Progenitor cell of endocrine pancreas (in vitro differentiated cells): ENCODE measurements around the gene LRP1B. TPM values are rescaled to one million over a fixed set of nuclear protein-coding genes. Genes with fewer than 3 reads are reported as not detected.

Experiments used
- DNase-seq: peaks from one replicate; pipeline ENCODE4 v3.0.0; 2021; ENCODE audit warnings: low spot score; ENCODE audit not compliant: unreplicated experiment
- H3K27ac Mint-ChIP-seq: 2 replicates; pipeline ENCODE4 v1.8.0; 2021; ENCODE audit warnings: mild to moderate bottlenecking, moderate library complexity, mixed read lengths
- H3K27me3 Mint-ChIP-seq: 2 replicates; pipeline ENCODE4 v1.8.0; 2021; ENCODE audit warnings: mixed read lengths
- H3K36me3 Mint-ChIP-seq: 2 replicates; pipeline ENCODE4 v1.8.0; 2022; ENCODE audit warnings: mixed read lengths; ENCODE audit not compliant: insufficient read depth
- H3K4me1 Mint-ChIP-seq: 2 replicates; pipeline ENCODE4 v1.8.0; 2021; ENCODE audit warnings: low read depth, mixed read lengths
- H3K4me3 Mint-ChIP-seq: 2 replicates; pipeline ENCODE4 v1.8.0; 2021; ENCODE audit warnings: low read depth, mild to moderate bottlenecking, moderate library complexity, mixed read lengths
- H3K9me3 Mint-ChIP-seq: 2 replicates; pipeline ENCODE4 v1.8.0; 2021; ENCODE audit warnings: low read depth, mixed read lengths
- total RNA-seq: library from RNA; stranded (reverse); gene quantifications from 2 replicates; pipeline ENCODE4 v1.2.1, GENCODE V29; 2021
- TF ChIP-seq, protein P1 (sequence below): fragments of 200-600 bp; sonication (generic); IDR thresholded peaks from one replicate; pipeline ENCODE4 v1.5.0; 2021; ENCODE audit warnings: antibody characterized with exemption, mild to moderate bottlenecking; ENCODE audit not compliant: unreplicated experiment

Gene LRP1B
- total RNA-seq, 1 donor from 2014 or later: 0.57 TPM

DNA sequence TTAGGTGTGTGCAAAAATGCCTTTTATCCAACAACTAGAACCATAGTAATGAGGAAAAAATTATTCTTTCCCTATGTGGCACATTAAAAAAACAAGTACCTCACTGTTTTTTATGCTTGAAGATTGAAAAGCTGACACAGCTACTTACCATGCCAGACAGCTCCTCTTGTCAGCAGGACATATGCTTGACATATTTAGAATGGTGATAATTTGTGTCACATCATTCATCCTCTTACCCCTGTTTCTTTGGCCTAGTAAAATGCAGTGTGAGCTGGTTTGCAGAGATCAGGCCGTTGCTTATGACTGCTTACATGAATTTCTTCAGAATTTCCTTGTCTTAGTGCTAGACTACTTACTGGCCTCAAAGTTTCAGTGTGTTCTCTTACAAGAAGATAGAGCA lies 869.9 kb downstream of the LRP1B start:
- Mint-ChIP-seq H3K4me1 (peaks cover 8% of the 10 kb centered on the region), H3K36me3 (no peaks in the 10 kb centered on the region), H3K4me3 (no peak overlapping the region), H3K9me3 (no peaks in the 10 kb centered on the region), H3K27me3 (no peaks in the 10 kb centered on the region), H3K27ac (no peak overlapping the region)
- no peak for DNase-seq
- TF ChIP-seq, protein P1, sequence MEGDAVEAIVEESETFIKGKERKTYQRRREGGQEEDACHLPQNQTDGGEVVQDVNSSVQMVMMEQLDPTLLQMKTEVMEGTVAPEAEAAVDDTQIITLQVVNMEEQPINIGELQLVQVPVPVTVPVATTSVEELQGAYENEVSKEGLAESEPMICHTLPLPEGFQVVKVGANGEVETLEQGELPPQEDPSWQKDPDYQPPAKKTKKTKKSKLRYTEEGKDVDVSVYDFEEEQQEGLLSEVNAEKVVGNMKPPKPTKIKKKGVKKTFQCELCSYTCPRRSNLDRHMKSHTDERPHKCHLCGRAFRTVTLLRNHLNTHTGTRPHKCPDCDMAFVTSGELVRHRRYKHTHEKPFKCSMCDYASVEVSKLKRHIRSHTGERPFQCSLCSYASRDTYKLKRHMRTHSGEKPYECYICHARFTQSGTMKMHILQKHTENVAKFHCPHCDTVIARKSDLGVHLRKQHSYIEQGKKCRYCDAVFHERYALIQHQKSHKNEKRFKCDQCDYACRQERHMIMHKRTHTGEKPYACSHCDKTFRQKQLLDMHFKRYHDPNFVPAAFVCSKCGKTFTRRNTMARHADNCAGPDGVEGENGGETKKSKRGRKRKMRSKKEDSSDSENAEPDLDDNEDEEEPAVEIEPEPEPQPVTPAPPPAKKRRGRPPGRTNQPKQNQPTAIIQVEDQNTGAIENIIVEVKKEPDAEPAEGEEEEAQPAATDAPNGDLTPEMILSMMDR: no peak

DNA sequence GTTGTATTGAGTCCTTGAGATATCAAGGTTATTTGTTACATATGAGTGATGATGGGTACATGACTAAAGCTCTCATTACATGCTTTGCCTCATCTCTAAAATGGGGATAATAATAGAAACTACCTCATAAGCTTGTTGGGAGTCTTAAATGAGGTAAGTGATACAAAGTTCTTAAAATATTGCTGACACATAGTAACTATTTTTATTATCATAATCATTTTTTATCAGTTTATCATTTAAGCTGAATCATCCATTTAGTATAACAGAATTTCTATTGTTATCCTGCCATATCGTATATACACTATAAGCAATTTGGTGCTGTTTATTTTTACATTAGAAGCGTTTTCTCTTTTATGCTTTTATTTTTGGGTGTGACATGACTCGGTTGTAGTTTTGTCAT lies 871.1 kb downstream of the LRP1B start:
- Mint-ChIP-seq H3K9me3 (no peaks in the 10 kb centered on the region), H3K4me3 (no peak overlapping the region)

DNA sequence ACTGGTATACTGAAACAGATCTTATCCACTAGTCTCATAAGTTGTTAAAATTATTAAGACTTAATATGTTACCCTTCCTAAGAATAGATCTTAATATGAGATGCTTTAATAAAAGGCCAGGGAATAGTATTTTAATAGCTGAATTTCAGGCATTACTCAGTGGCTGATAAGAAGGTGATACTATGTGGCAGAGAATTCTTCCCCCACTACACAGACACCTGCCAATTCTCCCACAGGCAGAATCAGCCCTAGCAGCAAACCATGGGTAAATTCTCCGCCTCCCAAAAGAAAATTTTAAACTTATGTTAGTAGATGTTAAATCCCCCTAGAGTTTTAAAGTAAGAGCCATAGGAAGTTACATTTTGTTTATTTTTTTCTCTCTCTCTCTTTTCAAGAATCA lies 888.8 kb downstream of the LRP1B start:
- H3K36me3 Mint-ChIP-seq: no peaks in the 10 kb centered on the region
- peak overlapping the region; percentile 56 for H3K27ac Mint-ChIP-seq
- no peak overlapping the region for H3K4me3 Mint-ChIP-seq
- no peak for DNase-seq
- no peaks in the 10 kb centered on the region for H3K9me3 Mint-ChIP-seq
- no peaks in the 10 kb centered on the region for H3K27me3 Mint-ChIP-seq
- H3K4me1 Mint-ChIP-seq: peaks cover 14% of the 10 kb centered on the region
- TF ChIP-seq, protein P1: no peak

More for the DNA sequence above, 871.1 kb downstream of the LRP1B start:
- H3K27ac Mint-ChIP-seq: no peak overlapping the region
- TF ChIP-seq, protein P1: no peak
- DNase-seq: no peak
- H3K36me3 Mint-ChIP-seq: no peaks in the 10 kb centered on the region
- no peaks in the 10 kb centered on the region for H3K27me3 Mint-ChIP-seq
- peaks cover 8% of the 10 kb centered on the region for H3K4me1 Mint-ChIP-seq

DNA sequence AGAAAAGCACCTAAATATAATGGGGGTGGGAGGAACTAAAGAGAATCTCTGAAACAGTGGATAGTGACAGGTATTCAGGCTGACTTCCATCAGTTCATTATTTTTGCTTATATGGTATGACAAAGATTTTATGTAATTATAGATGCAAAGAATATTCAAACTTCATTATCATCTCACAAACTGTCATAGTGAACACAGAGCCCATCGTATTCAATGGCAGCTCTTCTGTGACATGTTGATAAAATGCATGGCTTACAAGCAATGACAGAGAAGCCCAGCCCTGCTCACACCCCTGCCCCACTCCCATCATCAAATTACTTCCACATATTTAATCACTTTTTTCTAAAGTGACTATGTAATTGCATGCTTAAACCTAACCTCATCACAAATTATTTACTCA lies 904.3 kb downstream of the LRP1B start:
- Mint-ChIP-seq H3K27ac (no peak overlapping the region), H3K4me1 (no peaks in the 10 kb centered on the region), H3K27me3 (no peaks in the 10 kb centered on the region), H3K9me3 (peaks cover 9% of the 10 kb centered on the region), H3K4me3 (no peak overlapping the region), H3K36me3 (peaks cover 2% of the 10 kb centered on the region)
- DNase-seq: no peak
- TF ChIP-seq, protein P1: no peak

DNA sequence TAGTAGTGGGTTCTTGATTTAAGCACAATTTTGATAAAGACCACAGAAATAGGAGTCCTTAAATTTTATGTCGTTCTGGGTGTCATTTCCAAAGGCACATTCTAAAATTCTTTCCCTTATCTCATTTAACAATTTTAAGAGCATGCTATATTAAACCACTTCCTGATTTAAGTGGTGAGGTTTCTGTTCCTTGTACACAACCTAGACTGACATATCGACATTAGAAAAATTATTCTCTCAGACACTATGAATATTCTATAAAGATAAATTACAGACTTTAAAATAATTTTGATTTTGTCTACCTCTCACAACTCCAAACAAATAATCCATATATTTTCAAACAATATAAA lies 923.8 kb downstream of the LRP1B start:
- Mint-ChIP-seq H3K4me3 (no peak overlapping the region), H3K36me3 (no peaks in the 10 kb centered on the region), H3K9me3 (peaks cover 3% of the 10 kb centered on the region), H3K27ac (no peak overlapping the region), H3K27me3 (no peaks in the 10 kb centered on the region), H3K4me1 (no peaks in the 10 kb centered on the region)
- DNase-seq: no peak
- TF ChIP-seq, protein P1: no peak
